ENCODE results near the gene UNC93B1. TPM values are rescaled to one million over a fixed set of nuclear protein-coding genes. Genes with fewer than 3 reads are reported as not detected.

Gene UNC93B1
- total and polyA plus RNA-seq, 2 of the 13 experiments (the other 11 are each of a cell fraction or from before 2014, with no cell fraction given) = 8.8 to 18.9 TPM

- TF ChIP-seq POLR2G (IDR thresholded peaks at IDR 0.05; ENCODE audit: low read depth, low read length) (no peak), SP5 (CRISPR knock-in tag; IDR thresholded peaks at IDR 0.05; ENCODE audit: borderline replicate concordance, low read depth) (peak; percentile 87; the same call in 1 of the 2 replicates), ZNF572 (CRISPR knock-in tag; IDR thresholded peaks at IDR 0.05) (peak; percentile 17; the same call in 1 of the 2 replicates), STAT6 (CRISPR knock-in tag; IDR thresholded peaks at IDR 0.05; ENCODE audit: borderline replicate concordance) (peak; percentile 86; the same call in 1 of the 2 replicates), RAD51 (IDR thresholded peaks at IDR 0.05; ENCODE audit: borderline replicate concordance) (no peak), ZNF337 (CRISPR knock-in tag; IDR thresholded peaks at IDR 0.05; ENCODE audit: borderline replicate concordance, low read depth) (no peak; the same call in 1 of the 2 replicates), TFE3 (CRISPR knock-in tag; IDR thresholded peaks at IDR 0.05) (peak; percentile 80), ZNF205 (CRISPR knock-in tag; IDR thresholded peaks at IDR 0.05) (peak; percentile 85; the same call in 1 of the 2 replicates), BORCS8-MEF2B (CRISPR knock-in tag; IDR thresholded peaks at IDR 0.05) (no peak), ZNF451 (CRISPR knock-in tag; IDR thresholded peaks at IDR 0.05) (peak; percentile 97), IRF2 (CRISPR knock-in tag; IDR thresholded peaks at IDR 0.05) (peak; percentile 84), ZFP62 (CRISPR knock-in tag; IDR thresholded peaks at IDR 0.05) (no peak), DRAP1 (CRISPR knock-in tag; IDR thresholded peaks at IDR 0.05) (peak; percentile 60; the same call in 1 of the 2 replicates), ZBTB7A (CRISPR knock-in tag; IDR thresholded peaks at IDR 0.05) (peak; percentile 93), SETDB1 (CRISPR knock-in tag; IDR thresholded peaks at IDR 0.05; ENCODE audit: borderline replicate concordance) (no peak), ZFP82 (CRISPR knock-in tag; IDR thresholded peaks at IDR 0.05; ENCODE audit: borderline replicate concordance) (no peak), SMARCE1 (IDR thresholded peaks at IDR 0.05; ENCODE audit: borderline replicate concordance) (no peak), PAWR (CRISPR knock-in tag; IDR thresholded peaks at IDR 0.05; ENCODE audit: borderline replicate concordance) (0 out of 2 replicates have a peak, but pooled peaks have one; percentile 84), SIX4 (CRISPR knock-in tag; IDR thresholded peaks at IDR 0.05) (peak; percentile 79), JUNB (CRISPR knock-in tag; IDR thresholded peaks at IDR 0.05; ENCODE audit: borderline replicate concordance) (no peak), SNAPC4 (CRISPR knock-in tag; IDR thresholded peaks at IDR 0.05) (peak; percentile 79), ARNTL (CRISPR knock-in tag; IDR thresholded peaks at IDR 0.05) (peak; percentile 91)
These were observed 34.4 kb upstream of the UNC93B1 start (continued) for GRCh38 chr11:68038226-68038717.
